MM.1S (cell line): Measurements from ENCODE around the gene TTC24.

ENCODE experiments used
- EZH2phosphoT487 ChIP-seq: fragments of 300-600 bp; sonication (generic); IDR thresholded peaks from 2 replicates; pipeline ENCODE4 v1.6.1; 2018; ENCODE audit warnings: antibody characterized with exemption, low read length
- TF ChIP-seq, protein P1 (sequence below): fragments of 300-600 bp; sonication (generic); IDR thresholded peaks from 2 replicates; pipeline ENCODE4 v1.5.1; 2016; ENCODE audit warnings: antibody characterized with exemption, low read length, mixed read lengths

DNA sequence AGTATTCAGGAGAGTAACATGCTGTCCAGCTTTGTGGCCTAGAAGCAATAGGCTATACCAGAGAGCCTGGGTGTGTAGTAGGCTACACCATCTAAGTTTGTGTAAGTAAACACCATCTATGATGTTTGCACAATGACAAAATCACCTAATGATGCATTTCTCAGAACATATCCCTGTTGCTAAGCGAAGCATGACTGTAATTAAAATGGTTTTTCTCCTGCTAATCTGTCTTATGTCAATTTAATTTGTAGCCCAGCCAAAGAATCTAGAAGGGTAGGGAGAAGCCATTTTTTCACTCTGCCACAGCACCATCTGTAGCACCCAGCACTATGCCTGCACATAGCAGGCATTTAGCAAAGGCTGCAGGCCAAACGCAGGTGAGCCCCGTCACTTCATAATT lies 2.0 kb upstream of the TTC24 start:
- no peak for TF ChIP-seq EZH2phosphoT487
- TF ChIP-seq, protein P1, sequence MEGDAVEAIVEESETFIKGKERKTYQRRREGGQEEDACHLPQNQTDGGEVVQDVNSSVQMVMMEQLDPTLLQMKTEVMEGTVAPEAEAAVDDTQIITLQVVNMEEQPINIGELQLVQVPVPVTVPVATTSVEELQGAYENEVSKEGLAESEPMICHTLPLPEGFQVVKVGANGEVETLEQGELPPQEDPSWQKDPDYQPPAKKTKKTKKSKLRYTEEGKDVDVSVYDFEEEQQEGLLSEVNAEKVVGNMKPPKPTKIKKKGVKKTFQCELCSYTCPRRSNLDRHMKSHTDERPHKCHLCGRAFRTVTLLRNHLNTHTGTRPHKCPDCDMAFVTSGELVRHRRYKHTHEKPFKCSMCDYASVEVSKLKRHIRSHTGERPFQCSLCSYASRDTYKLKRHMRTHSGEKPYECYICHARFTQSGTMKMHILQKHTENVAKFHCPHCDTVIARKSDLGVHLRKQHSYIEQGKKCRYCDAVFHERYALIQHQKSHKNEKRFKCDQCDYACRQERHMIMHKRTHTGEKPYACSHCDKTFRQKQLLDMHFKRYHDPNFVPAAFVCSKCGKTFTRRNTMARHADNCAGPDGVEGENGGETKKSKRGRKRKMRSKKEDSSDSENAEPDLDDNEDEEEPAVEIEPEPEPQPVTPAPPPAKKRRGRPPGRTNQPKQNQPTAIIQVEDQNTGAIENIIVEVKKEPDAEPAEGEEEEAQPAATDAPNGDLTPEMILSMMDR, result no peak
